Neural progenitor cell (in vitro differentiated cells): ENCODE results near the gene STX1B. TPM values are rescaled to one million over a fixed set of nuclear protein-coding genes. Genes with fewer than 3 reads are reported as not detected.
"Not testable (repeated sequence)": the region's sequence is repeated elsewhere in the genome, so short reads cannot be mapped to it uniquely, and the experiment has no call there.

Experiments
- DNase-seq: peaks from one replicate; pipeline ENCODE4 v3.0.0-alpha.2; 2016; ENCODE audit warnings: low spot score
- H2AFZ ChIP-seq: fragments of 200-600 bp; sonication (generic); replicated peaks from 2 replicates; pipeline ENCODE4 v1.6.1; 2016; ENCODE audit warnings: antibody characterized with exemption
- H3F3A ChIP-seq: fragments of 200-600 bp; sonication (generic); 2 replicates; pipeline ENCODE4 v1.6.1; 2016; ENCODE audit warnings: antibody characterized with exemption, low read depth
- H3K27ac ChIP-seq: fragments of 200-600 bp; sonication (generic); 2 replicates; pipeline ENCODE4 v1.5.1; 2016; ENCODE audit warnings: mild to moderate bottlenecking
- H3K27me3 ChIP-seq: fragments of 200-600 bp; sonication (generic); 2 replicates; pipeline ENCODE4 v1.6.1; 2016; ENCODE audit warnings: mild to moderate bottlenecking, moderate library complexity
- H3K36me3 ChIP-seq: fragments of 200-600 bp; sonication (generic); 2 replicates; pipeline ENCODE4 v1.5.1; 2016
- H3K4me1 ChIP-seq: fragments of 200-600 bp; sonication (generic); 2 replicates; pipeline ENCODE4 v1.6.1; 2016; ENCODE audit warnings: mixed run types
- H3K4me2 ChIP-seq: fragments of 200-600 bp; sonication (generic); 2 replicates; pipeline ENCODE4 v1.6.1; 2016
- H3K4me3 ChIP-seq: fragments of 200-600 bp; sonication (generic); 2 replicates; pipeline ENCODE4 v1.5.1; 2016
- H3K79me2 ChIP-seq: fragments of 200-600 bp; sonication (generic); 2 replicates; pipeline ENCODE4 v1.6.1; 2016; ENCODE audit warnings: low read depth
- H3K9ac ChIP-seq: fragments of 200-600 bp; sonication (generic); 2 replicates; pipeline ENCODE4 v1.6.1; 2016
- H3K9me3 ChIP-seq: fragments of 200-600 bp; sonication (generic); 2 replicates; pipeline ENCODE4 v1.5.1; 2016; ENCODE audit warnings: low read depth
- H4K20me1 ChIP-seq: fragments of 200-600 bp; sonication (generic); 2 replicates; pipeline ENCODE4 v1.6.1; 2016; ENCODE audit warnings: low read depth
- H3K27ac Mint-ChIP-seq: 3 replicates; pipeline ENCODE4 v1.8.0; 2021; ENCODE audit warnings: mixed read lengths
- H3K27me3 Mint-ChIP-seq: 2 replicates; pipeline ENCODE4 v1.8.0; 2022; ENCODE audit warnings: low read depth, mild to moderate bottlenecking, inconsistent platforms, moderate library complexity, mixed read lengths; ENCODE audit not compliant: insufficient read depth
- H3K36me3 Mint-ChIP-seq: 3 replicates; pipeline ENCODE4 v1.8.0; 2021; ENCODE audit warnings: mixed read lengths
- H3K4me1 Mint-ChIP-seq: 3 replicates; pipeline ENCODE4 v1.8.0; 2021; ENCODE audit warnings: mixed read lengths
- H3K4me3 Mint-ChIP-seq: 3 replicates; pipeline ENCODE4 v1.8.0; 2021; ENCODE audit warnings: mild to moderate bottlenecking, moderate library complexity, mixed read lengths
- H3K9me3 Mint-ChIP-seq: 3 replicates; pipeline ENCODE4 v1.8.0; 2020; ENCODE audit warnings: mixed read lengths
- EZH2 ChIP-seq: fragments of 200-600 bp; sonication (generic); IDR thresholded peaks from 2 replicates; pipeline ENCODE4 v1.6.1; 2017; ENCODE audit warnings: antibody characterized with exemption, mild to moderate bottlenecking, moderate library complexity
- EZH2phosphoT487 ChIP-seq: fragments of 200-600 bp; sonication (generic); IDR thresholded peaks from 2 replicates; pipeline ENCODE4 v1.6.1; 2017; ENCODE audit warnings: antibody characterized with exemption
- small RNA-seq: library from RNA; depleted of rRNA; stranded (forward); fragments of <200 nt; gene quantifications from one replicate; pipeline ENCODE3, GENCODE V24; 2015
- total RNA-seq: library from RNA; depleted of rRNA; stranded (reverse); fragments of >200 nt; gene quantifications from 2 replicates; pipeline ENCODE4 v1.2.3, GENCODE V29; 2015; ENCODE audit warnings: low replicate concordance
- TF ChIP-seq, protein P1 (sequence below): fragments of 200-600 bp; sonication (generic); IDR thresholded peaks from 2 replicates; pipeline ENCODE4 v1.5.1; 2017; ENCODE audit warnings: antibody characterized with exemption, mild to moderate bottlenecking

Gene STX1B
- total RNA-seq, 1 donor from 2014 or later: 7.3 TPM

DNA sequence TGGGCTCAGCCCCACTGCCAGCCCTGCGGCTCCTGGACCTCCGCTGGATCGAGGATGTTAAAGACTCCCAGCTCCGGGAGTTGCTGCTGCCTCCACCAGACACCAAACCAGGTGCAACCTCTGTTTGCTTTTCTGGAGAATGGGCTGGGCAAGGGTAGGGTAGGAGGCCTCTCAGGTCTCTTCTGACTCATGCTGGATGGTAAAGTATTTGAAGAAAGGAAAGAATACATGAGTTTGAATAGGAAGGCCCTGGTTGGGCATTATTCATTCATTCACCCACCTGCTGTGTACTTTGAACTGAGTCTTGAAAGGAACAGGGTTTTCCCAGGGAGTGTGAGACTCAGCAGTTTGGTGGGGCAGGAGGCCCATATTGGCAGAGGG lies 68.0 kb downstream of the STX1B start:
- H3K27ac ChIP-seq: no peak overlapping the region
- peaks cover 12% of the 10 kb centered on the region for H3K79me2 ChIP-seq
- H3K9ac ChIP-seq: no peak overlapping the region
- H3K9me3 ChIP-seq: no peaks in the 10 kb centered on the region
- Mint-ChIP-seq H3K4me1 (peaks cover 28% of the 10 kb centered on the region), H3K4me3 (no peak overlapping the region), H3K27me3 (peaks cover 2% of the 10 kb centered on the region), H3K27ac (no peak overlapping the region), H3K9me3 (no peaks in the 10 kb centered on the region), H3K36me3 (peaks cover 28% of the 10 kb centered on the region)
- DNase-seq: no peak
- TF ChIP-seq EZH2: no peak
- TF ChIP-seq EZH2phosphoT487: no peak
- TF ChIP-seq, protein P1, sequence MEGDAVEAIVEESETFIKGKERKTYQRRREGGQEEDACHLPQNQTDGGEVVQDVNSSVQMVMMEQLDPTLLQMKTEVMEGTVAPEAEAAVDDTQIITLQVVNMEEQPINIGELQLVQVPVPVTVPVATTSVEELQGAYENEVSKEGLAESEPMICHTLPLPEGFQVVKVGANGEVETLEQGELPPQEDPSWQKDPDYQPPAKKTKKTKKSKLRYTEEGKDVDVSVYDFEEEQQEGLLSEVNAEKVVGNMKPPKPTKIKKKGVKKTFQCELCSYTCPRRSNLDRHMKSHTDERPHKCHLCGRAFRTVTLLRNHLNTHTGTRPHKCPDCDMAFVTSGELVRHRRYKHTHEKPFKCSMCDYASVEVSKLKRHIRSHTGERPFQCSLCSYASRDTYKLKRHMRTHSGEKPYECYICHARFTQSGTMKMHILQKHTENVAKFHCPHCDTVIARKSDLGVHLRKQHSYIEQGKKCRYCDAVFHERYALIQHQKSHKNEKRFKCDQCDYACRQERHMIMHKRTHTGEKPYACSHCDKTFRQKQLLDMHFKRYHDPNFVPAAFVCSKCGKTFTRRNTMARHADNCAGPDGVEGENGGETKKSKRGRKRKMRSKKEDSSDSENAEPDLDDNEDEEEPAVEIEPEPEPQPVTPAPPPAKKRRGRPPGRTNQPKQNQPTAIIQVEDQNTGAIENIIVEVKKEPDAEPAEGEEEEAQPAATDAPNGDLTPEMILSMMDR: no peak
- no peak overlapping the region for H3K4me2 ChIP-seq
- peaks cover 42% of the 10 kb centered on the region for H3F3A ChIP-seq
- peaks cover 9% of the 10 kb centered on the region for H3K36me3 ChIP-seq
- H3K27me3 ChIP-seq: no peaks in the 10 kb centered on the region
- peaks cover 20% of the 10 kb centered on the region for H4K20me1 ChIP-seq
- H3K4me3 ChIP-seq: no peak overlapping the region
- H2AFZ ChIP-seq: no peak overlapping the region
- peaks cover 5% of the 10 kb centered on the region for H3K4me1 ChIP-seq

GRCh38 chr16:30941600-30942425 lies 68.6 kb downstream of the STX1B start:
- peak overlapping the region; percentile 46 for H3K27ac ChIP-seq
- Mint-ChIP-seq H3K27ac (peak overlapping the region; percentile 37), H3K4me3 (peak overlapping the region; percentile 11), H3K9me3 (no peaks in the 10 kb centered on the region), H3K27me3 (peaks cover 2% of the 10 kb centered on the region), H3K4me1 (peaks cover 25% of the 10 kb centered on the region), H3K36me3 (peaks cover 32% of the 10 kb centered on the region)
- TF ChIP-seq, protein P1: peak; percentile 76
- no peak for TF ChIP-seq EZH2phosphoT487
- no peaks in the 10 kb centered on the region for H3K27me3 ChIP-seq
- H3K36me3 ChIP-seq: peaks cover 9% of the 10 kb centered on the region
- peak; percentile 83 for DNase-seq
- H3K79me2 ChIP-seq: peaks cover 12% of the 10 kb centered on the region
- no peaks in the 10 kb centered on the region for H3K9me3 ChIP-seq
- H2AFZ ChIP-seq: no peak overlapping the region
- peaks cover 39% of the 10 kb centered on the region for H3F3A ChIP-seq
- peaks cover 20% of the 10 kb centered on the region for H4K20me1 ChIP-seq
- no peaks in the 10 kb centered on the region for H3K4me1 ChIP-seq
- no peak overlapping the region for H3K4me3 ChIP-seq
- no peak overlapping the region for H3K9ac ChIP-seq
- H3K4me2 ChIP-seq: no peak overlapping the region

DNA sequence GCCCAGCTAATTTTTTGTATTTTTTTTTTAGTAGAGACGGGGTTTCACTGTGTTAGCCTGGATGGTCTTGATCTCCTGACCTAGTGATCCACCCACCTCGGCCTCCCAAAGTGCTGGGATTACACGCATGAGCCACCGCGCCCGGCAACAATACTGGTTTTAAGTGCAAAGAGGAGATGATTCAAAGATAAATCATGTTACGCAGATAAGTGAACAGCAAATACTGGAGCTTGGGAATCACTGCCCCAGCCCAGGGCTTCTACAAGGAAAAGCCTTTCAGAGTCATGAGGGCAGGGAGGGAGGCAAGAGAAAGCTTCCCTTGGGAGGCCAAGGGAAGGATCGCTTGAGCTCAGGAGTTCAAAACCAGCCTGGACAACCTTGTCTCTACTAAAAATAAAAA lies 70.9 kb downstream of the STX1B start:
- H3K27me3 ChIP-seq, H3K9me3 ChIP-seq, H3K4me3 ChIP-seq, DNase-seq, H3K27ac ChIP-seq, H3K4me1 ChIP-seq, H3K36me3 ChIP-seq, H2AFZ ChIP-seq, H3K9me3 Mint-ChIP-seq, H3K4me2 ChIP-seq, H3K27me3 Mint-ChIP-seq, H3K9ac ChIP-seq: not testable (repeated sequence)
- H3K4me3 Mint-ChIP-seq: peak overlapping the region; percentile 46
- H3K79me2 ChIP-seq: peaks cover 10% of the 10 kb centered on the region
- H4K20me1 ChIP-seq: peaks cover 29% of the 10 kb centered on the region
- peak overlapping the region; percentile 93 for H3K27ac Mint-ChIP-seq
- H3K4me1 Mint-ChIP-seq: peaks cover 17% of the 10 kb centered on the region
- peaks cover 23% of the 10 kb centered on the region for H3F3A ChIP-seq
- H3K36me3 Mint-ChIP-seq: peaks cover 36% of the 10 kb centered on the region

Small RNAs within 50 kb of the gene (small RNA-seq; reads per million reads assigned to genes)
- not detected for gene AC135048.1

Other genes starting within 250 kb of the STX1B start
- gene CFAP119, start 248.6 kb downstream of the STX1B start, total RNA-seq: 0.56 and 8.0 TPM in 2 replicates
- 45.6 and 77.3 TPM in 2 replicates for gene RNF40, start 248.3 kb downstream of the STX1B start, total RNA-seq
- gene ZNF629, start 223.4 kb downstream of the STX1B start, total RNA-seq: 13.7 and 24.5 TPM in 2 replicates
- 18.3 and 32.1 TPM in 2 replicates for gene BCL7C, start 116.6 kb downstream of the STX1B start, total RNA-seq
- gene CTF1, start 114.0 kb downstream of the STX1B start, total RNA-seq: 0.39 and 1.5 TPM in 2 replicates
- gene FBXL19, start 87.1 kb downstream of the STX1B start, total RNA-seq: 9.2 and 76.7 TPM in 2 replicates
- 10.2 and 20.1 TPM in 2 replicates for gene ORAI3, start 61.6 kb downstream of the STX1B start, total RNA-seq
- 3.2 and 5.8 TPM in 2 replicates for gene SETD1A, start 52.9 kb downstream of the STX1B start, total RNA-seq
- 1.4 and 2.9 TPM in 2 replicates for gene HSD3B7, start 25.4 kb downstream of the STX1B start, total RNA-seq
- 6.6 and 13.3 TPM in 2 replicates for gene STX4, start 22.9 kb upstream of the STX1B start, total RNA-seq
- gene ZNF668, start 63.6 kb upstream of the STX1B start, total RNA-seq: 3.7 and 14.7 TPM in 2 replicates
- 7.5 and 31.2 TPM in 2 replicates for gene ZNF646, start 63.8 kb upstream of the STX1B start, total RNA-seq
- gene PRSS53, start 78.3 kb upstream of the STX1B start, total RNA-seq: 2.3 and 7.7 TPM in 2 replicates
- gene VKORC1, start 84.2 kb upstream of the STX1B start, total RNA-seq: 95.9 and 137 TPM in 2 replicates
- 19.8 and 38.1 TPM in 2 replicates for gene BCKDK, start 97.7 kb upstream of the STX1B start, total RNA-seq
- 59.7 and 71.7 TPM in 2 replicates for gene KAT8, start 107.0 kb upstream of the STX1B start, total RNA-seq
- gene PRSS8, start 125.1 kb upstream of the STX1B start, total RNA-seq: 2.7 and 17.6 TPM in 2 replicates
- gene PRSS36, start 139.4 kb upstream of the STX1B start, total RNA-seq: 0.30 and 0.68 TPM in 2 replicates
- 81.7 and 127 TPM in 2 replicates for gene FUS, start 169.5 kb upstream of the STX1B start, total RNA-seq
- 0.81 TPM in 1 of 2 replicates, not detected in the other for gene PYCARD, start 192.1 kb upstream of the STX1B start, total RNA-seq
- gene TRIM72, start 203.5 kb upstream of the STX1B start, total RNA-seq: 0.07 TPM in 1 of 2 replicates, not detected in the other
- gene PYDC1, start 206.5 kb upstream of the STX1B start, total RNA-seq: not detected in 2 replicates
- not detected in 2 replicates for gene ITGAM, start 249.3 kb upstream of the STX1B start, total RNA-seq